ENCODE data around the gene THEMIS.
"Not testable (repeated sequence)": the region's sequence is repeated elsewhere in the genome, so short reads cannot be mapped to it uniquely, and the experiment has no call there.

Gene THEMIS

DNA sequence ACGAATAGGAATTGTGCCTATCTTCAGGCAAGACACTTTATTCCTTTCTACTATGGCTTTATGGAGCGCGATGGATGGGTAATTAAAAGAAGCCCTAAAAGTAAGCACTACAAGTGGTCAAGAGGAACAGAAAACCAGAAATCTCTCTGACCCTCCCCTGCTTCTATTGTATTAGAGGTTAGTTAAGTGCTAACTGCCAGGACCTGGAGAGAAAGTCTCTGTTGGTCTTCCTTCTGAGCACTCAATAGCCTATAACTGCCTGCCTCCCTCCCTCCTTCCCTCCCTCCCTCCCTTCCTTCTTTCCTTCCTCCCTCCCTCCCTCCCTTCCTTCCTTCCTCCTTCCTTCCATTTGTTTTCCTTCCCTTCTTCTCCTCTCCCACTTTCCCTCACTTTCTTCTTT lies 190.2 kb downstream of the THEMIS start:
- H3K4me3 ChIP-seq (ENCODE audit: insufficient read length, low read depth) = no peak overlapping the region
- no peaks in the 10 kb centered on the region for H3K9me3 ChIP-seq (ENCODE audit: insufficient read depth, low read length)
- H3K9ac ChIP-seq (ENCODE audit: insufficient read length, low read depth) = no peak overlapping the region
- H3K36me3 ChIP-seq (ENCODE audit: insufficient read depth, insufficient read length, low read length) = no peaks in the 10 kb centered on the region
- H3K4me1 ChIP-seq (ENCODE audit: insufficient read depth, insufficient read length) = no peaks in the 10 kb centered on the region
- DNase-seq (ENCODE audit: low read depth, low spot score) = no peak
- no peaks in the 10 kb centered on the region for H3K27me3 ChIP-seq (ENCODE audit: insufficient read depth, insufficient read length)
- no peak for TF ChIP-seq SUZ12 (IDR thresholded peaks at IDR 0.05; ENCODE audit: extremely low read depth, insufficient read depth, insufficient read length)
- TF ChIP-seq ZNF274 (IDR thresholded peaks at IDR 0.05; ENCODE audit: low read depth, low read length) = no peak

DNA sequence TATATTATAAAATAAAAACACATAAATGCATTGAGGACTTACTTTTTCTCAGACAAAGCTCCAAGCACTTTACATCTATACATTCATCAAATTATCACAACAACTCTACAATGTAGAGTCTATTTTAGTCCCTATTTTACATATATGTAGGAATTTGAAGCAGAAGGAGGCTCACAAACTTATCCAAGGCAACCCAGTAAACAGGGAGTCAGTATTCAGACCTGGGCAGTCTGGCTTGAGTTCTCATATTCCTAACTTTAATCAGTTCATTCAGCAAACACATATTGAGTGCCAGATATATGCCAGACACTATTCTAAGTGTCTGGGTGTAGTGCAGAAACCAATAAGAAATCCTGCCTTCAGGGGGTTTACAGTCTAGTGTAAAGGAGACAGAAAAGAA lies 194.6 kb downstream of the THEMIS start:
- H3K9me3 ChIP-seq (ENCODE audit: insufficient read depth, low read length) = no peaks in the 10 kb centered on the region
- no peak for TF ChIP-seq SUZ12 (IDR thresholded peaks at IDR 0.05; ENCODE audit: extremely low read depth, insufficient read depth, insufficient read length)
- H3K27me3 ChIP-seq (ENCODE audit: insufficient read depth, insufficient read length) = no peaks in the 10 kb centered on the region
- H3K4me1 ChIP-seq (ENCODE audit: insufficient read depth, insufficient read length) = no peaks in the 10 kb centered on the region
- H3K36me3 ChIP-seq (ENCODE audit: insufficient read depth, insufficient read length, low read length) = no peaks in the 10 kb centered on the region
- DNase-seq (ENCODE audit: low read depth, low spot score) = no peak
- H3K9ac ChIP-seq (ENCODE audit: insufficient read length, low read depth) = no peak overlapping the region
- no peak overlapping the region for H3K4me3 ChIP-seq (ENCODE audit: insufficient read length, low read depth)

DNA sequence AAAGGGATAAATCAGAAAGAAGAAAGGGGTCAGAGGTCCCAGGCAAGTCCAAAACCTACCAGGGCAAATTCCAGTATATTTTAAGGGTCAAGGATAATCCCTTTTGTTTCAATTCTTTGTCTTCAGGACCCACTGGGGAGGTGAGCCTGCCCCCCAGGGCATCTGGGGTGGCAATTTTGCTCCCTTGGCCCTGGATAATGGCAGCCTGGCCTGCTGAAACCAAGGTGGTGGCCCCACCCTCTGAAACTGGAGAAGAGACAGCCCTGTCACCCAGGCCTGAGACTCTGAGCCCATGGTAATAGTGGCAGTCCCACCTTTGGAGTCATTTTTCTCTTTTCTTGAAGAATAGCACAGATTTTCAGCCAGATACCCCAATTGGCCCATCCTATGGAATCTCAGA lies 205.8 kb downstream of the THEMIS start:
- no peaks in the 10 kb centered on the region for H3K27me3 ChIP-seq (ENCODE audit: insufficient read depth, insufficient read length)
- DNase-seq (ENCODE audit: low read depth, low spot score) = no peak
- no peak overlapping the region for H3K4me3 ChIP-seq (ENCODE audit: insufficient read length, low read depth)
- H3K9ac ChIP-seq (ENCODE audit: insufficient read length, low read depth) = no peak overlapping the region
- TF ChIP-seq ZNF274 (IDR thresholded peaks at IDR 0.05; ENCODE audit: low read depth, low read length) = no peak
- TF ChIP-seq YY1 (IDR thresholded peaks at IDR 0.05; ENCODE audit: insufficient read depth, insufficient read length) = no peak
- TF ChIP-seq SUZ12 (IDR thresholded peaks at IDR 0.05; ENCODE audit: extremely low read depth, insufficient read depth, insufficient read length) = no peak
- H3K9me3 ChIP-seq (ENCODE audit: insufficient read depth, low read length) = no peaks in the 10 kb centered on the region
- no peaks in the 10 kb centered on the region for H3K4me1 ChIP-seq (ENCODE audit: insufficient read depth, insufficient read length)
- no peaks in the 10 kb centered on the region for H3K36me3 ChIP-seq (ENCODE audit: insufficient read depth, insufficient read length, low read length)

DNA sequence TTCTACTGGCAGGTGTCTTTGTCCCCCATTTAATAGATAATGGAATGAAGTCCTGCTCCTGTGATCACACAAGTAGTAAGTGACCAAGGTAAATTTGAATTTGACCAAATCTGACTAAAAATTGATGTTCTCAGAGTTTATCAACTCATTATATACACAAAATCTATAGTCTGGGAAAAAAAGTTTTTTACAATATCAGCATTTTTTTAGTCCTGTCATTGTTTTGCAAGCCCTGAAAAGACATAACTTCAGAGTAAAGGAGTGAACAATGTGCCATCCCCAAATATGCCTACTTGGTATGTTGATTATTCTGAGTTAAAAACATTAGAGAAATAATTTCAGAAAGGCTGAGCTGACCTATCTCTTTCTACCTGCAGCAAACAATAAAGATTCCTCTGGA lies 209.7 kb downstream of the THEMIS start:
- H3K4me1 ChIP-seq (ENCODE audit: insufficient read depth, insufficient read length) = no peaks in the 10 kb centered on the region
- TF ChIP-seq ZNF274 (IDR thresholded peaks at IDR 0.05; ENCODE audit: low read depth, low read length) = no peak
- DNase-seq (ENCODE audit: low read depth, low spot score) = no peak
- peaks cover 7% of the 10 kb centered on the region; the same call in 1 of the 2 replicates for H3K9me3 ChIP-seq (ENCODE audit: insufficient read depth, low read length)
- no peaks in the 10 kb centered on the region for H3K27me3 ChIP-seq (ENCODE audit: insufficient read depth, insufficient read length)
- no peak overlapping the region for H3K4me3 ChIP-seq (ENCODE audit: insufficient read length, low read depth)
- H3K9ac ChIP-seq (ENCODE audit: insufficient read length, low read depth) = no peak overlapping the region
- H3K36me3 ChIP-seq (ENCODE audit: insufficient read depth, insufficient read length, low read length) = no peaks in the 10 kb centered on the region

DNA sequence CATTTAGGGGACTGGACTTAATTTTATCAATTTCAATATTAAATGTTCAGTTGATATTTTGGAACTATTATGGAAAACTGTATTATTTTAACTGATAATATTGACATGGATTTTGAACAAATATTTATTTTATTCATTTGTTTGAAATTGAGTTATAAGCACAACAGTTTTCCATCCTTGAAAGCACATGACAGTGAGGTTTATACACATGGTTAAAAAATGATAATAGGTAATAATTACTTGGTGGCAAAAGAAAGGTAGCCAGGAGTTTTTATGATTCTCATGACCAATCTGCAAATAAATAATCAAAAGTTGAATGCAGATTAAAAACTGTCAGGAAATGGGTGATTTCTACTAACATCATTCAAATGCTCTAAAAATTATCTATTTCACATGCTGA lies 210.3 kb downstream of the THEMIS start:
- no peaks in the 10 kb centered on the region for H3K4me1 ChIP-seq (ENCODE audit: insufficient read depth, insufficient read length)
- no peak for TF ChIP-seq ZNF274 (IDR thresholded peaks at IDR 0.05; ENCODE audit: low read depth, low read length)
- no peak for TF ChIP-seq SUZ12 (IDR thresholded peaks at IDR 0.05; ENCODE audit: extremely low read depth, insufficient read depth, insufficient read length)
- no peak for TF ChIP-seq YY1 (IDR thresholded peaks at IDR 0.05; ENCODE audit: insufficient read depth, insufficient read length)
- peaks cover 7% of the 10 kb centered on the region; the same call in 1 of the 2 replicates for H3K9me3 ChIP-seq (ENCODE audit: insufficient read depth, low read length)

DNA sequence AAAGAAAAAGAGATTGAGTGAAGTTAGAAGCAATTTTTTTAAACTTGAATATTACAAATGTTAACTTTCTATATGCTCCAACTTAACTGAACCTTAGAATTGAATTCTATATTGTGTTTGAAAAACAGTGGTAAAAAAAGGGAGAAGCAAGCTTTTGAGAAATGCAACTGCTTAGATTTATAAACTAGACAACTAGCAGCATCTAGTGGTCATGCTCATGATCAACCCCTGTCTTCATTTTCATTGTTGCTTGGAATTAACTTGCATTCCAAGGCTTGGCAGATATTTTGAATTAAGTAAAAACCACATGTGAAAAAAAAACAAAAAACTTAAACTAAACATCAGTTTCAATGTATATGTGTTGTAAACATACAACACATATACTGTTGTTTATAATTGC lies 210.8 kb downstream of the THEMIS start:
- no peaks in the 10 kb centered on the region for H3K36me3 ChIP-seq (ENCODE audit: insufficient read depth, insufficient read length, low read length)
- no peak for DNase-seq (ENCODE audit: low read depth, low spot score)
- TF ChIP-seq YY1 (IDR thresholded peaks at IDR 0.05; ENCODE audit: insufficient read depth, insufficient read length) (no peak), SUZ12 (IDR thresholded peaks at IDR 0.05; ENCODE audit: extremely low read depth, insufficient read depth, insufficient read length) (no peak), ZNF274 (IDR thresholded peaks at IDR 0.05; ENCODE audit: low read depth, low read length) (no peak)
- H3K9me3 ChIP-seq (ENCODE audit: insufficient read depth, low read length) = peaks cover 7% of the 10 kb centered on the region; the same call in 1 of the 2 replicates
- no peak overlapping the region for H3K9ac ChIP-seq (ENCODE audit: insufficient read length, low read depth)
- H3K4me3 ChIP-seq (ENCODE audit: insufficient read length, low read depth) = no peak overlapping the region
- H3K27me3 ChIP-seq (ENCODE audit: insufficient read depth, insufficient read length) = no peaks in the 10 kb centered on the region
- H3K4me1 ChIP-seq (ENCODE audit: insufficient read depth, insufficient read length) = no peaks in the 10 kb centered on the region

More for the DNA sequence above, 210.3 kb downstream of the THEMIS start:
- Histone ChIP-seq H3K4me3 (ENCODE audit: insufficient read length, low read depth) (no peak overlapping the region), H3K36me3 (ENCODE audit: insufficient read depth, insufficient read length, low read length) (no peaks in the 10 kb centered on the region), H3K9ac (ENCODE audit: insufficient read length, low read depth) (no peak overlapping the region), H3K27me3 (ENCODE audit: insufficient read depth, insufficient read length) (no peaks in the 10 kb centered on the region)
- DNase-seq (ENCODE audit: low read depth, low spot score) = no peak

DNA sequence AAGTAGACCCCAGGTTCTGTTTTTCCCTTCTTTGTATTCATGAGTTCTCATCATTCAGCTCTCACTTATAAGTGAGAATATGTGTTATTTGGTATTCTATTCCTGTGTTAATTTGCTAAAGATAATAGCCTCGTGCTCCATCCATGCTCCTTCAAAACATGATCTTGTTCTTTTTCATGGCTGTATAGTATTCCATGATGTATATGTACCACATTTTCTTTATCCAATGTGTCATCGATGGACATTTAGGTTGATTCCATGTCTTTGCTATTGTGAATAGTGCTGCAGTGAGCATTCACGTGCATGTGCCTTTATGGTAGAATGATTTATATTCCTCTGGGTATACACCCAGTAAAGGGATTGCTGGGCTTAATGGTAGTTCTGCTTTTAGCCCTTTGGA lies 213.4 kb downstream of the THEMIS start:
- H3K4me1 ChIP-seq (ENCODE audit: insufficient read depth, insufficient read length); H3K4me3 ChIP-seq (ENCODE audit: insufficient read length, low read depth); DNase-seq (ENCODE audit: low read depth, low spot score); H3K27me3 ChIP-seq (ENCODE audit: insufficient read depth, insufficient read length); H3K36me3 ChIP-seq (ENCODE audit: insufficient read depth, insufficient read length, low read length); H3K9me3 ChIP-seq (ENCODE audit: insufficient read depth, low read length); H3K9ac ChIP-seq (ENCODE audit: insufficient read length, low read depth): not testable (repeated sequence)

DNA sequence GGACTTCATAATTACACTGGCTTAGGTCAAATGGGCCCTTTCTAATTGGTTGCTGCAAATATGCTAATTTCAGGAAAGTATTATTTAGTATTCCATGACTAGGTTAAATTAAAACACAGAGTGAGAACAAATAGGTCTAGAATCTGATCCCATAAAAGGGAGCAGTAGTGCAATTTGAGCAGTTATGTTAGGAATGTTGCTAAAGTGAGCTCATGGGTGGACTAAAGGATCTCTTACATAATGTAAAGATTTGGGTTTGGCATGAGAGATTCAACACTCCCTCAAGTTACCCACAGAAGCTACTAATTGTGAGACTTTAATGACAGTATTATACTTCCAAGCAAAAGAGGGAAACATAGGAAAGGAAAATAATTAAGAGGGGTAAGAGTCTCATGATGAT lies 214.8 kb downstream of the THEMIS start:
- Histone ChIP-seq H3K9ac (ENCODE audit: insufficient read length, low read depth) (no peak overlapping the region), H3K36me3 (ENCODE audit: insufficient read depth, insufficient read length, low read length) (no peaks in the 10 kb centered on the region)
- TF ChIP-seq ZNF274 (IDR thresholded peaks at IDR 0.05; ENCODE audit: low read depth, low read length) (no peak), YY1 (IDR thresholded peaks at IDR 0.05; ENCODE audit: insufficient read depth, insufficient read length) (no peak), SUZ12 (IDR thresholded peaks at IDR 0.05; ENCODE audit: extremely low read depth, insufficient read depth, insufficient read length) (no peak)

More for the DNA sequence above, 214.8 kb downstream of the THEMIS start:
- Histone ChIP-seq H3K9me3 (ENCODE audit: insufficient read depth, low read length) (peaks cover 7% of the 10 kb centered on the region; the same call in 1 of the 2 replicates), H3K4me3 (ENCODE audit: insufficient read length, low read depth) (no peak overlapping the region), H3K4me1 (ENCODE audit: insufficient read depth, insufficient read length) (no peaks in the 10 kb centered on the region), H3K27me3 (ENCODE audit: insufficient read depth, insufficient read length) (no peaks in the 10 kb centered on the region)
- no peak for DNase-seq (ENCODE audit: low read depth, low spot score)
